ENCODE data around the gene MXRA8. TPM values are rescaled to one million over a fixed set of nuclear protein-coding genes. Genes with fewer than 3 reads are reported as not detected.

MXRA8 gene
- total RNA-seq, 1 donor from 2014 or later: 106 TPM

DNA sequence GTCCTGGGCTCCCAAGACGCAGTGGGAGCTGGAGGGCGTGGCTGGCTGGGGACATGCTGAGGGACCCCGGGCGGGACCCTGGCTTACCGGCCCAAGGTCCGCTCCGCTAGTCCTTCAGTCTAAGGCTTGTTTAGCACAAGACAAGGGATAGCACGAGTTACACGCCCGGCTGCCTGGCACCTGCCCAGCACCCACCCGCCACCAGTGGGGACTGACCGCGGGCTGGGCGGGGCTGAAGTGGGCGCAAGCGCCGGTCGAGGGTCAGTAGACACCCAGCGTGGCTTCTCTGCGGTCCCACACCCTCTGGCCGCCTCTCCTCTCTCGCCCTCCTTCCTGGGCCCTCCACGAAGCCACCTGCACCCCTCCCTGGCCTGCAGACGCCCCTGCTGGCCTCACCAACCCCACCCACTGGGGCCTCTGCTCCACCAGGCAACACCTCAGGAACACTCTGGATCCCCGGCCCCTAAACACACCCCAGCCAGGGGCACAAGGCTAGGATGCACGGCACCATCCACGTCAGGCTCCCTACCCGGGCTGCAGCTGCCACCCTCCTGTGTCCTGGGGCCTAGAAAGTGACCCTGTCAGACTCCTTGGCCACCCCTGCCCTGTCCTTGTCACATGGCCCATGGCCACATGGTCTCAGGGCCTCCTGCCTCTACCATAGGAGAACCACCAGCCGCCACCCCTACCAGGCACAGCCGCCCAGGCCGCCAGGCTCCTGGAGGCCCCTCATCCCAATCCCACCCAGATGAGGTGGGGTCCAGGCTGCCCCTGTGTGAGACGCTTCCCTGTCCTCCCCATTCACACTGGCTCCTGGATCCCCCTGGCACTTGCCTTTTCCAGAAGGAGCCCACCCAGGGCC is 21.2 kb downstream of the MXRA8 start:
- Histone ChIP-seq H3K27me3 (ENCODE audit: control insufficient read depth, insufficient read depth, low read length) (no peaks in the 10 kb centered on the region), H3K4me3 (ENCODE audit: low read depth, low read length) (no peak overlapping the region), H3K36me3 (ENCODE audit: control insufficient read depth, insufficient read depth, low read length) (peaks cover 2% of the 10 kb centered on the region)
- DNase-seq (ENCODE audit: low read depth): no peak
- TF ChIP-seq, protein P1, sequence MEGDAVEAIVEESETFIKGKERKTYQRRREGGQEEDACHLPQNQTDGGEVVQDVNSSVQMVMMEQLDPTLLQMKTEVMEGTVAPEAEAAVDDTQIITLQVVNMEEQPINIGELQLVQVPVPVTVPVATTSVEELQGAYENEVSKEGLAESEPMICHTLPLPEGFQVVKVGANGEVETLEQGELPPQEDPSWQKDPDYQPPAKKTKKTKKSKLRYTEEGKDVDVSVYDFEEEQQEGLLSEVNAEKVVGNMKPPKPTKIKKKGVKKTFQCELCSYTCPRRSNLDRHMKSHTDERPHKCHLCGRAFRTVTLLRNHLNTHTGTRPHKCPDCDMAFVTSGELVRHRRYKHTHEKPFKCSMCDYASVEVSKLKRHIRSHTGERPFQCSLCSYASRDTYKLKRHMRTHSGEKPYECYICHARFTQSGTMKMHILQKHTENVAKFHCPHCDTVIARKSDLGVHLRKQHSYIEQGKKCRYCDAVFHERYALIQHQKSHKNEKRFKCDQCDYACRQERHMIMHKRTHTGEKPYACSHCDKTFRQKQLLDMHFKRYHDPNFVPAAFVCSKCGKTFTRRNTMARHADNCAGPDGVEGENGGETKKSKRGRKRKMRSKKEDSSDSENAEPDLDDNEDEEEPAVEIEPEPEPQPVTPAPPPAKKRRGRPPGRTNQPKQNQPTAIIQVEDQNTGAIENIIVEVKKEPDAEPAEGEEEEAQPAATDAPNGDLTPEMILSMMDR (IDR thresholded peaks at IDR 0.05; ENCODE audit: insufficient read depth, low read length, poor library complexity, severe bottlenecking): no peak

DNA sequence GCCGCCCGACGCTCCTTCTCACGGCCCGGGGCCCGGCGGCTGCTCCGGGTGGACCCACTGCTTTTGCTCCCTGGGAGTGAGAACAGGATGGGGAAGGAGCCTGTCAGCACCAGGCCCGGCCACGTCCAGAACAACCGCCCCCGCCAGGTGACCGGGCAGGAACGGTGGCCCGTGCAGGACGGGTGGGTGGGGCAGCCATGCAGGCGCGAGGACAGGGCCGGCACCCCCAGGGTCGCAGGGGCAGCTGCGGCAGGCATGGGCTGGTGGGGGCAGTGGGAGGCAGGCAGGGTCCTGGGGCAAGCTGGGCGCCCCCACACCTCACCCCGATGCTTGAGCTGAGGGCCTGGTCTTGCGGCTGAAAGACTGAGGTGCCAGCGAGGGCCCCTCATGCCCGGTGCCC is 21.9 kb downstream of the MXRA8 start:
- Histone ChIP-seq H3K27me3 (ENCODE audit: control insufficient read depth, insufficient read depth, low read length) (no peaks in the 10 kb centered on the region), H3K4me3 (ENCODE audit: low read depth, low read length) (no peak overlapping the region), H3K36me3 (ENCODE audit: control insufficient read depth, insufficient read depth, low read length) (peaks cover 2% of the 10 kb centered on the region)
- no peak for DNase-seq (ENCODE audit: low read depth)
- TF ChIP-seq, protein P1 (IDR thresholded peaks at IDR 0.05; ENCODE audit: insufficient read depth, low read length, poor library complexity, severe bottlenecking): no peak

DNA sequence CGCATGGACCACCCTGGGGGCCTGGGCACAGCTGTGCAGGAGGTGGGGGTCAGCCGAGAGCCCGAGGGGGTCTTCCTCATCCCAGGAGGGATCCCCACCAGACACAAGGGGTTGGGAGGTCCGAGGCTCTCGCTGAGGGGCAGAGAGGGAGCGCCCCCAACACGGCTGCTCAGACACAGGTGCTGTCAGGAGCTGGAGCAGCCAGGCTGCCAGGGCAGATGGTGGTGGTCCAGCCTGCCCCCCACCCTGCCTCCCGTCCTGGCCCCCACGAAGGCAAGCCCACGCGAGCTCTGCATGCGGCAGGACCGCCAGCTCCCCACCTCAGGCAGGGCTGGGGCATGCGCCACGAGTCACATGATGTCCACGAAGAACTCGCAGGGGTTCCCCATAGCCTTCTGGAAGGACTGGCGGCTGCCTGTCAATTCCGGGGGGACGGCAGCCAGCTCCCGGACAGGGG is 22.5 kb downstream of the MXRA8 start:
- H3K36me3 ChIP-seq (ENCODE audit: control insufficient read depth, insufficient read depth, low read length): peaks cover under 1% of the 10 kb centered on the region

DNA sequence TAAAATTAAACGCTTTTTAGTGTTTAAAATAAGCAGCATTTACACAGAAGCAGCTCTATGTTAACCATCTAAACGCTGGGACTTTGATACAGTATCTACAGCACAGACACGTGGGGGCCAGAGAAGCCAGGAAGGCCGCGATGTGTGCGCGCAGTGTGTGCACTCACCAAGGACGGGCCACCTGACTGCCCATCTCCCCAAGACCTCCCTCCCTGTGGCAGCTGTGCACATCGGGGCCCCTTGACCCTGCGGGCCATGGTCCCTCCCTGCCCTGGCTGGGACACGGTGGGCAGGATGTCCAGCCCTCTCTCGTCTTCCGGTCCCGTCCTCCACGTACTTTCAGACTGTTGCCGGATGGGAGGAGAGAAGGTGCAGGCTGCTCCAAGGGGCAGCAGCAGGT is 23.1 kb downstream of the MXRA8 start:
- Histone ChIP-seq H3K4me3 (ENCODE audit: low read depth, low read length) (no peak overlapping the region), H3K27me3 (ENCODE audit: control insufficient read depth, insufficient read depth, low read length) (peaks cover 2% of the 10 kb centered on the region), H3K36me3 (ENCODE audit: control insufficient read depth, insufficient read depth, low read length) (no peaks in the 10 kb centered on the region)
- DNase-seq (ENCODE audit: low read depth): no peak
- TF ChIP-seq, protein P1 (IDR thresholded peaks at IDR 0.05; ENCODE audit: insufficient read depth, low read length, poor library complexity, severe bottlenecking): no peak

More for the DNA sequence above, 22.5 kb downstream of the MXRA8 start:
- TF ChIP-seq, protein P1 (IDR thresholded peaks at IDR 0.05; ENCODE audit: insufficient read depth, low read length, poor library complexity, severe bottlenecking): no peak
- no peak for DNase-seq (ENCODE audit: low read depth)
- peaks cover 2% of the 10 kb centered on the region for H3K27me3 ChIP-seq (ENCODE audit: control insufficient read depth, insufficient read depth, low read length)
- no peak overlapping the region for H3K4me3 ChIP-seq (ENCODE audit: low read depth, low read length)

DNA sequence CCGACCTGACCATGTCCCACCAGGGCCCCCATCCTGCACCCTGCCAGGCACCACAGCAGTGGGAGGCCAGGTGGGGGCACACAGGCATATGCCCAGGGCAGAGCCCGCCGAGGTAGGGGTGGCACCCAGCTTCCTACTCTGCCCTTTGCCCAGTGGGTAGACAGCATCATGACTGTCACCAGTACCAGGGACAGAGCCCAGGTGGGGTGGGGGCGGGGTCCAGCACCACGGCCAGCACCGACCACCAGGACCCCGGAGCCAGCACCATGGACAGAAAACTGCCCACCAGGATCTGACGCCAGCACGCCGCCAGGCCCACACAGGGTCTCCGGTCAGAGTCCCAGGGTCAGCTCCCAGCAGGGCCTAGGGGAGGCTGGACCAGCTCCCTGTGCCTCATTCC is 23.5 kb downstream of the MXRA8 start:
- peaks cover 2% of the 10 kb centered on the region for H3K27me3 ChIP-seq (ENCODE audit: control insufficient read depth, insufficient read depth, low read length)
- TF ChIP-seq, protein P1 (IDR thresholded peaks at IDR 0.05; ENCODE audit: insufficient read depth, low read length, poor library complexity, severe bottlenecking): no peak
- DNase-seq (ENCODE audit: low read depth): no peak
- no peaks in the 10 kb centered on the region for H3K36me3 ChIP-seq (ENCODE audit: control insufficient read depth, insufficient read depth, low read length)
- no peak overlapping the region for H3K4me3 ChIP-seq (ENCODE audit: low read depth, low read length)
